ENCODE results near the gene STARD13. TPM values are rescaled to one million over a fixed set of nuclear protein-coding genes. Genes with fewer than 3 reads are reported as not detected.

The STARD13 gene
- total and polyA plus RNA-seq, 8 donors = 21.9 to 43.6 (median 24.6) TPM

- no peak for TF ChIP-seq CTCF (IDR thresholded peaks at IDR 0.05)
- H3K4me1 ChIP-seq = peaks cover 8 to 48% of the 10 kb centered on the region in 2 donors
- H3K9me3 ChIP-seq = peaks cover 0 to 7% of the 10 kb centered on the region in 2 donors
- H3K27ac ChIP-seq = no peak overlapping the region
- intact Hi-C loops (cut with DNase I) = no loop called here
- peak; percentile 37 for ATAC-seq
- no peaks in the 10 kb centered on the region for H3K27me3 ChIP-seq
- no peak overlapping the region for H3K4me3 ChIP-seq
- H3K36me3 ChIP-seq = peaks cover 0 to 5% of the 10 kb centered on the region in 2 donors
- DNase-seq = peak in 1 of 4 donors; percentile 61
Measured at GRCh38 chr13:33233547-33233946, 52.0 kb downstream of the STARD13 start.

- no peak overlapping the region for H3K27ac ChIP-seq
- peaks cover 0 to 7% of the 10 kb centered on the region in 2 donors for H3K9me3 ChIP-seq
- peaks cover 10 to 55% of the 10 kb centered on the region in 2 donors for H3K4me1 ChIP-seq
- DNase-seq (no peak), ATAC-seq (no peak)
- H3K36me3 ChIP-seq = peaks cover 0 to 5% of the 10 kb centered on the region in 2 donors
- H3K27me3 ChIP-seq = no peaks in the 10 kb centered on the region
- TF ChIP-seq CTCF (IDR thresholded peaks at IDR 0.05) = no peak
- H3K4me3 ChIP-seq = no peak overlapping the region
- intact Hi-C loops (cut with DNase I) = no loop called here
Measured at GRCh38 chr13:33232883-33233282, 52.7 kb downstream of the STARD13 start.

- TF ChIP-seq CTCF (IDR thresholded peaks at IDR 0.05) = no peak
- Histone ChIP-seq H3K27ac (peak overlapping the region in 1 of 2 donors; percentile 59), H3K9me3 (peaks cover 0 to 7% of the 10 kb centered on the region in 2 donors), H3K4me3 (no peak overlapping the region), H3K4me1 (peaks cover 10 to 62% of the 10 kb centered on the region in 2 donors), H3K36me3 (peaks cover 0 to 5% of the 10 kb centered on the region in 2 donors), H3K27me3 (no peaks in the 10 kb centered on the region)
- ATAC-seq (no peak), DNase-seq (no peak)
- intact Hi-C loops (cut with DNase I) = no loop called here
Measured at GRCh38 chr13:33231339-33231738, 54.2 kb downstream of the STARD13 start.

- Histone ChIP-seq H3K36me3 (peaks cover 0 to 5% of the 10 kb centered on the region in 2 donors), H3K9me3 (peaks cover 0 to 7% of the 10 kb centered on the region in 2 donors), H3K27ac (peak overlapping the region in 1 of 2 donors; percentile 59), H3K4me3 (no peak overlapping the region), H3K27me3 (no peaks in the 10 kb centered on the region), H3K4me1 (peaks cover 10 to 53% of the 10 kb centered on the region in 2 donors)
- intact Hi-C loops (cut with DNase I) = no loop called here
- DNase-seq (no peak), ATAC-seq (no peak)
- no peak for TF ChIP-seq CTCF (IDR thresholded peaks at IDR 0.05)
Measured at GRCh38 chr13:33230178-33230881, 55.2 kb downstream of the STARD13 start.

GRCh38 chr13:33229446-33230177 lies 55.9 kb downstream of the STARD13 start:
- no peak for DNase-seq
- no peaks in the 10 kb centered on the region for H3K27me3 ChIP-seq
- peak overlapping the region; percentile 58 to 59 for H3K27ac ChIP-seq
- TF ChIP-seq CTCF (IDR thresholded peaks at IDR 0.05) = no peak
- H3K4me3 ChIP-seq = no peak overlapping the region
- H3K36me3 ChIP-seq = peaks cover 0 to 5% of the 10 kb centered on the region in 2 donors
- intact Hi-C loops (cut with DNase I) = no loop called here
- peaks cover 10 to 46% of the 10 kb centered on the region in 2 donors for H3K4me1 ChIP-seq
- ATAC-seq = no peak
- H3K9me3 ChIP-seq = peaks cover 0 to 7% of the 10 kb centered on the region in 2 donors

Measured in left lung (tissue), 10 donors.